Activated gamma-delta T cell treated with anti-CD3 and anti-CD28 coated beads, Interleukin-2, amount 50 U/mL, for 16 hours (primary cell): Measurements from ENCODE around the gene GATA6.

Experiments used
- DNase-seq: peaks from one replicate; pipeline ENCODE4 v3.0.0-alpha.2; 2020; ENCODE audit warnings: low read depth

The GATA6 gene

DNA sequence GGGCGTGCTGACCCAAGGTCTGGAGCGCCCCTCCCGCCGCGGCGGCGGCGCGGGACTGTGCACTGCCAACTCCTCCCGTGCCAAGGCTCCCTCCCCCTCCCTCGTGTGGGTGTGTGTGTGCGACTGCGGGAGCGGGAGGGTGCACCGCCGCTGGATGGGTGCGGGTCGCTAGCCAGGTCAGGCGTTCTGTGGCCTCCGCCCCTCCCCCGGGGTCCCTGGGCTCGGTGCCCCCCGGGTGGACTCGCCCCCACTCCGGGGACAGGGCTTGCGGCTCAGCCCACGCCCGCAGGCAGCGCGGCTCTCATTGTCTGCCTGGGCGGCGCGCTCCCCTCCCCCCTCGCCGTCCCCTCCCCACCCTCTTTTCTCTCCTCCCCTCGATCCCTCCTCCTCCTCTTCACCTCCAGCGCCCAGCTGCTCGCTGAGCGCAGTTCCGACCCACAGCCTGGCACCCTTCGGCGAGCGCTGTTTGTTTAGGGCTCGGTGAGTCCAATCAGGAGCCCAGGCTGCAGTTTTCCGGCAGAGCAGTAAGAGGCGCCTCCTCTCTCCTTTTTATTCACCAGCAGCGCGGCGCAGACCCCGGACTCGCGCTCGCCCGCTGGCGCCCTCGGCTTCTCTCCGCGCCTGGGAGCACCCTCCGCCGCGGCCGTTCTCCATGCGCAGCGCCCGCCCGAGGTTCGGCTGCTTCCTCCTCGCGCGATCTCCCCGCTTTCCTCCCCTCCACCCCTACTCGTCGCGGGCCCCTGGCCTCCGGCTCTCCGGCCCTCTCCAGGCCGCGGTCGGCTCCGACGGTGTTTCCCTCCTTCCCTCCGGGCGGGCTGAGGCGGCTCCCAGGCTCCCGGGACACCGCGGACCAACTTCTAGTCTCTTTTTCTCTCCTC is at the start of gene GATA6:
Gene GATA6 (plus strand): TSS at position 579 of the 878 bp plus-strand sequence. CDS start 1,556 bp downstream, outside the sequence.
- DNase-seq: peak; percentile 38

DNA sequence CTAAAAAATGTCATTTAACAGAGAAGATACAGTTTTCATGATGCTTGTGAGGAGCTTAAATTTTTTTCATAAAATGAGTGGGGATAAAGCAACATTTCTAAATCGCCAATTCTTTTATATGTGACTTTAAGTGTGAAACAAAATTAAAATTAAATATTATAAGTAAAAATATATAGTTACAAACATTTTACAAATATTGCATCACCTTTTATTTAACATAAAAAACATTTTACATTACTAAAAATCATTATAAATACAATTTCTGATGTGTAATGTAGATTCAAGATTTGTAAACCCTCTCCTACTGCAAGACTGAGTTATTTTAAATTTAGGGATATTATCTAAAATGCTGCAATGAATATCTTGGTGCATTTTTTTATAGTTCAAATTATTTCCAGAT is 44.4 kb upstream of the GATA6 start:
- no peak for DNase-seq

DNA sequence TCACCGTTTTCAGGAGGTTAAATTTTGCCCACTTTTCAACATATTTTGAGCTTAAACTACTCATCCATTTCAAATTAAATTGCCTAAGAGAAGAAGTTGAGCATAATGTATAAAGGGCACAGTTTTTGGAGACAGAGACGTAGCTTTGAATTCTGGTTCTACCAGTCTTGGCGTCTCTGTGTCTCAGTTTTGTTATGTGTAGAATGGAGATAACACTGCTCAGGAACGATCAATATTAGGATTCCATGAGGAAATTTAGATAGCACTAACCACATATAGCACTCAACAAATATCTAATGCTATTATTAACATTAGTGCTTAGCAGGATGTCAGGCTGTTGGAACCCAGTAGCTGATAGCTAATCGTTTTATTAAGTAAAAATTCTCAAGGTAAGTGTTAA is 40.4 kb upstream of the GATA6 start:
- no peak for DNase-seq

DNA sequence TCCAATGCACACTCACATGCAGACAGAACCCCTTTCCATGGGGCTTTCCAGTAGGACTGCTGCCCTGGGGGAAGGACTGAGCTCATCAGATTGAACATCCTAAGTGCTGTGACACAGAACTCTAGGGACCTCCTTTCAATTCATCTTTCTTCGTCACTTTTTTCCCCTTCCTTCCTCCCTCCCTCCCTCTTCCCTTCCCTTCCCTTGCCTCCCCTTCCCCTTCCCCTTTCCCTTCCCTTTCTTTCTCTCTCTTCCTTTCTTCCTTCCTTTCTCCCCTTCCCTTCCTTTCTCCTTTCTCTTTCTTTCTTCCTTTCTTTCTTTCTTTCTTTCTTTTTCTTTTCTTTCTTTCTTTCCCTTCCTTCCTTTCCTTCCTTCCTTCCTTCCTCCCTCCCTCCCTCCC is 39.6 kb upstream of the GATA6 start:
- DNase-seq: no peak

DNA sequence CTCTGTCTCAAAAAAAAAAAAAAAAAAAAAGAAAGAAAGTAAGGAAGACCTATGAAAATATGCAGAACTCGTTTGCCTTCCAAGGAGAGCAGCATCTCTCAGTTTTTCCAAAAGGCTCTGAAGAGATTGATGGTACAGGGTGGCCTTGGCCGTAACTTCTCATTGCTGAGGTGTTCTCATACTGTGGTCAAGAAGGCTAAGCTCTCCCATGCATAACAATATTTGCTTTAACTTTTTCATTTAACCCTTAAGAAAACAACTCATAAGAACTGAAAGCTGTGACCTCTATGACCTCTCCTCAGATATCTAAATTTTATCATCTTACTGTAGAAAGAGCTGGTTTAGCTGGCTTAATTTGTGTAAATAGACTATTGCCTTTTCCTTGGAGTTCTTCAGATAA is 37.1 kb upstream of the GATA6 start:
- no peak for DNase-seq

DNA sequence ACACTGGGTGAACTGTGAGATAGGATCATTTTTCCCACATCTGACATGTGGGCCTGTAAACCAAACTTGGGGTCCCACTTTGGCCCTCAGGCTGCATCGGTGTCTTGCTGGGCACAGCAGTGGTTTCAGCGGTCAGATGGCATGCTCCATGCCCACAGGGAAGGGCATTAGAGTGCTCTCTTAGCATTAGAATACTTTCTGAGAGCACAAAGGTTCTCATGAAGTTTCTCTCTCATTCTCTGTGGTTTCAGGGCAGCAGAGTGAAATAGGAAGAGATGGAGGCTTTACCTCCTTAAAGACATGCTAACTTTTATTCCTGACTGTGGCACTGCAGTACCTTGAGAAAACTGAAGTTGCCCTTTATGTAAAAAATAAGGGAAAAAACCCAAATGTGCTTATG is 36.6 kb upstream of the GATA6 start:
- DNase-seq: no peak

DNA sequence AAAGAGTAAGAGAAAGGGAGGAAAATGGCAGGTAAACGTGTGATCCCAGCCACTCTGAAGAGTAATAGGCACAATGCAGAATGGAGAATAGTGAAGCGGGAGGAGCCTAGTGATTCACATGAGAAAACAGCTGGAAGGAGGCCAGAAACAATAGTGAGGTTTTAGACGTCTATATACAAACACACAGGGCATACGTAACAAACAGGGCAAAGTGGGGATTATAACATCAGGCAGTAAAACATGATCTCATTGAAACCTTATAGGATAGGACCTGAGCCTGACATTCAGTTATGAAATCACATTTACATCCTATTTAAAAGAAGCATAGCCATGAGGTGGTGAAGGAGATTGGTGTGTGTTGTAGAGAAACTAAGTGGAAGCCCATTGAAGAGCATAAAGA is 33.0 kb upstream of the GATA6 start:
- DNase-seq: no peak

DNA sequence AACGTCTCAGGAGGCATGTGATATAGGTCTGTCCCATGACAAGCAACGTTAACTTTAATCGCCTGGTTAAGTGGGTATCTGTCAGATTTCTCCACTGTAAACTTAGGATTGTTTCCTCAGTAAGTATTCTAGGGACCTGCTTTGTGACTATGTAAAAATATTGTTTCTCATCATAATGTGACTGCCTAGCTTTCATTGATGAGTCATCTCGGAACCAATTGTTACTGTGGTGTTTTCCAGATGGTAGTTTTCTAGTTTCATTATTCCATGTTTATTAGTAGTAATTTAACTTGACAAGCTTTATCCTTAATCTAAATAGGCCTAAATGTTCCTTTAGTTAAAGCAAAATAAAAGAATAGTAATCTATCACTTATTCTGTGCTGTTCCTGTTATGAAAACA is 28.2 kb upstream of the GATA6 start:
- DNase-seq: no peak

DNA sequence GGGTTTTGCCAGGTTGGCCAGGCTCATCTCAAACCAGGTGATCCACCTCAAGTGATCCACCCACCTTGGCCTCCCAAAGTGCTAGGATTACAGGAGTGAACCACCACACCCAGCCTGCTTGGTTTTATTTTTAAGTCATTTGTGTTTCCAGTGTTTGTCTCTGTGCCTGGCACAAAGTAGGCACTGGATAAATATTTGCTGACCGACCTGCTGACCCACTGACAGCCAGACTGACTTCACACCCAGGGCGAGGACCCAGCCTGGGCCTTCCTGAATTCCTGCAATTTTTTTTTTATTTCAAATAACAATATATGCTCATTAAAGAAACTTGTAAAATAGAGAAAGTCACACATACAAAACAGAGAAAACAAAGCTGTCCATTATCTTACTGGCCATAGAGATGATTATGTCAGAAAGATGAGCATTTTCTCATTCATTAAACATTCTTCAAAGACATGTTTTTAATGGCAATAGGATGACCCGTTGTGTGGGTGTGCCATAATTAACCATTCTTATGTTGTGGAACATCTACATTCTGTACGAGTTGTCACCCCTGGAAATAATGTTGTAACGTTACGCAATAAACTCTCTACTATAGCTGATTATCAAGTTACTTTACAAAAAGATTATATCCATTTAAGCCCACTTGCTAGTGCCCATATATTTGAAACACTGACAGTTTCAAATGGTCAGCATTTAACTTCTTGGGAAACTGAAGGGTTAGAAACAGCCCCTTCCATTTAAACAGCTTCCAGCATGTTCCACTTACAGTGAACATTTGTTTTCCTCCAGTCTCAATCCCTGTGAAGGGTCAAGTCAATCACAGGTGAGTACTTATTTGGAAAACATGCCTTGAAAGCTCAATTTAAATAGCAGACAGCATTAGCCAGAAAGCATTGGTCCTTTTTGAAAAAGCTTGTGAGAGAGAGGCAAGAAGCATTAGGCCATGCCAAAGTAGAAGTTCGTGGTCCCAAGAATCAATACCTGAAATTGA is 25.7 kb upstream of the GATA6 start:
- no peak for DNase-seq

DNA sequence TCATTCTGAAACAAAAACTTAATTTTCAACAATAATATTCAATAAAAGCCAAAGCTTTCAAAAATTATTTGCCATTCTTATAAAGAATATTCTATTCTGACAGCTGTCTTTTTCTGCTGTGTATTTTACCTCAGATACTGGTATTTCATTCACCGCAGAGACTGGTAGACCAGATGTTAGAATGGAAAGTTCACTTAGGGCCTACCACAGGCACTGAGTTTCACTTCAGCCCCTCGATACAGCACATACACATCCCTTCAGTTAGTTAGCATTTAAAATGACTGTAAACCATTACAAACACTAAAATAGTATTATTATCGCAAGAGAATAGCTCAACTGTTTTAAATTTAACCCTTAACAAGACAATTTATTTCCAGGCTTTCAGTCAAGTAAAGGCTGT is 24.2 kb upstream of the GATA6 start:
- DNase-seq: no peak

DNA sequence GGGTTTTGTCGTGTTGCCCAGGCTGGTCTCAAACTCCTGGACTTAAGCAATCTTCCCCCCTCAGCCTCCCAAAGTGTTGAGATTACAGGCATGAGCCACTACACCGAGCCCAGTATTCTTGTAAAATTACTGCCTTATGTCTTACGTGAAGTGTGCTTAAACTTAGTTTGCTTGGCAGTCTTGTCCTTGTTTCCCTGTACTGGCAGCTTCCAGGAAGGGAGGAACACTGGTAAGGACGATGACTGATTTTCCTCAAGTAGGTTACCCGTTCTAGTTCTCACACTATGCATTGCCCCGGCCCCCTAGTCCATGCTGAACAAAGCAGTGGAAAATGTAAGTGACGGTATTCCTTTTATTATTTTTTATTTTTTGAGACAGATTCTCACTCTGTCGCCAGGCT is 19.7 kb upstream of the GATA6 start:
- DNase-seq: no peak

DNA sequence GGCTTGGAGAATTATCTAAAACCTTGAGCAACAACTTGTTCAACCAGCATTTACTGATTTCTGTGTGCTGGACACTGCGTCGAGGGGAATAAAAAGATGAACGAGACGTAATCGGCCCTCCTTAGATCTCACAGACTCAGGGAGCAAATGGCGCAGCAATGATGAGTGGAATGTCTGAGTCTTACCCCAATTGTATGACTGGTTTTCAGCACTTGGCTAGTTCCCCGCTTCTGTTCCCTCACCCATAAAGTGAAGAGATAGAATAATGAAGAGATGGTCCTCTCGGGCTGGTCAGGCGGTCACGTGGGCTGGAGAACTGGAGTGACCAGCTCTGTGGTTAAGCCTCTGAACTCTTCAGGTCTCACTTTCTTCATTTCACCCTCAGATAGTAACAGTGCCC is 17.3 kb upstream of the GATA6 start:
- DNase-seq: no peak

DNA sequence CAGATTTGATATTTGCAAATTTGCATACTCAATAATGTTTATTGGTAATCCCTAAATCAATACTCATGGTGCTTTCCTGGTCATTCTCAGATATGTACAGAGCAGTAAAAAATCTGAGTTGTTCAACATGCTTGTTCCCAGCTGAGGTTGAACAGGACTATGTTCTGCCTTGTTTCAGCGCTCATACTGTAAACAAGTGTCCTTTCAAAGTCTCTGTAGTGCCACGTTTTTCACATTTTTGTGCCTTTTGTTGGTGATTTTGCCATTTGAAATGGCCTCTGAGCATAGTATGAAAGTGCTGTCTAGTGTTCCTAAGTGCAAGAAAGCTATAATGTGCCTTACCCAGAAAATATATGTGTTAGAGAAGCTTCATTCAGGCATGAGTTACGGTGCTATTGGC is 16.0 kb upstream of the GATA6 start:
- no peak for DNase-seq

DNA sequence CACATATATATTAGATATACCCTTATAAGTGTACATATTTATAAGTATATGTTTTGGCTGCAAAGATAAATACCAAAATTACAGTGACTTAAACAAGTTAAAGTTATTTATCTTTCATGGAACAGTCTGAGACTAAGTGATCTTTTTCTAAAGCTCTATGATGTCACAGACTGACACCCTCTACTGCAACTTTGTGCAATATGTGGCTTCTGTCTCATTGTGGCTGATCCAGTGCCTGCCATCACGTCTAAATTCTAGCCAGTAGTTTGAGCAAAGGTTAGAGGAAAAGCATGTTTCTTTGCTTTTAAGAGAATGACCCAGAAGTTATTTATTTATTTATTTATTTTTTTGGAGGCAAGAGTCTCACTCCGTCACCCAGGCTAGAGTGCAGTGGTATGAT is 13.8 kb upstream of the GATA6 start:
- no peak for DNase-seq

DNA sequence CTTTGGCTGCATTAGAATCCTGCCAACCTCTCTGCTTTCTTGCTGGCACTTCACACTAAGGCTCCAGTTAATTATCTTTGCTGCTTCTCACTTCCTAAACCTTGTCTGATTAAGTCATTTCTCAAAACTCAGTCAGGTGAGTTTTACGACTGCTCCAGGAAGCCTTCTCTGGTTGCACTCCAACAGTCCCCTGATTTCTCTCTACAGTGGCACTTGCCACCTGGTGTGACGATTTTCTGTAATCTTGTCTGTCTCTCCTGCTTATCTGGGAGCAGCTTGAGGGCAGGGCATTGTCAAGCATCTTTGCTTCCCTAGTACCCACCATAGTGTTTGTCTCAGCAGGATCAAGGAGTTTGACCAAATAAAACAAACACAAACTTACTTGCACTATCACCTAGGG is 10.4 kb upstream of the GATA6 start:
- DNase-seq: no peak

DNA sequence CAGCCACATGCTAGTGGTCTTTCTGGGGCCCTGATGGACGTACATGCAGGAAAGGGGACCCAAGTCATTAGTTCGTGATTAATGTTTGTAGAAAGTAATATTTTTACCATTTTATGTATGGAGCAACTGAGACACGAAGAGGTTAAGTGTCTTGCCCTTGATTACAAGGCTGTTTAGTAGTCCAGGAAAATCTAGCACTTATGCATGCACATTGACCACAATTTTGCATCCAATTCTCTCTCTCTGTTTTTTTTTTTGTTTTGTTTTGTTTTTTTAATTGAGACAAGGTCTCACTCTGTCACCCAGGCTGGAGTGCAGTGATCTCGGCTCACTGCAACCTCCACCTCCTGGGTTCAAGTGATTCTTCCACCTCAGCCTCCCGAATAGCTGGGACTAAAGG is 8.3 kb upstream of the GATA6 start:
- DNase-seq: no peak

DNA sequence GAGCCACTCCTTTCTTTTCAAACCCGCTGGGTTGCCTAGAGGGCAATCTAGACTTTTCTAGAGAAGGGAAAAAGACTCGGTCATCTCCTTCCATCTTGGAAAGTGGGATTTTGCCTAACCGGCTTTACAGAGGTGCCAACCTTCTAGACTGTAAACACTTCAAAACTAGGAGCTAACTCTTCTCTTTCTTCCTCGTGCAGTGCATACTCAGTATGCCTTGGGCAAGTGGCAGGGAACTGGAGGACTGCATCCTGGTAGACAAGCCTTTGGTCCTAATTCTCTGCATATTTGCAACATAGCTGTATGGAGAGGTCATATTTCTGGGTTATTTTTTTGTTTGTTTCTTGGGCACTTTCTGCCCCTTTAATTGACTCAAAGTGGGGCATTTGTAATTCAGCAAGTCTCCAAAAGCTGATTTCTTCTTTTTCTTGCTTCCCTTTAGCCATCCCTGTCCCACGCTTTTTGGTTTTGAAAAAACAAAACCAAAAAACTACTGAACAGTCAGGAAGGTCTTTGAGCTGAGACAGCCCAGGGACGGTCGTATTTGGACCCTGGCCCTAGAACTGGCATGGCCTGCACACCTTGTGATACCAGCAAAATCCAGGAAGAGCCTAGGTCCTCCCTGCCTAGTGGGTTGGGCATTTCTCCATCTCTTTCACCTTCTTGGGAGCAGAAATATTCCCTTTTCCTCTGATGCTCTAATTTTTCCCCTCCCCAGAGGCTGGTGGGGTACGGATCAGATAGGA is 5.8 kb upstream of the GATA6 start:
- no peak for DNase-seq

DNA sequence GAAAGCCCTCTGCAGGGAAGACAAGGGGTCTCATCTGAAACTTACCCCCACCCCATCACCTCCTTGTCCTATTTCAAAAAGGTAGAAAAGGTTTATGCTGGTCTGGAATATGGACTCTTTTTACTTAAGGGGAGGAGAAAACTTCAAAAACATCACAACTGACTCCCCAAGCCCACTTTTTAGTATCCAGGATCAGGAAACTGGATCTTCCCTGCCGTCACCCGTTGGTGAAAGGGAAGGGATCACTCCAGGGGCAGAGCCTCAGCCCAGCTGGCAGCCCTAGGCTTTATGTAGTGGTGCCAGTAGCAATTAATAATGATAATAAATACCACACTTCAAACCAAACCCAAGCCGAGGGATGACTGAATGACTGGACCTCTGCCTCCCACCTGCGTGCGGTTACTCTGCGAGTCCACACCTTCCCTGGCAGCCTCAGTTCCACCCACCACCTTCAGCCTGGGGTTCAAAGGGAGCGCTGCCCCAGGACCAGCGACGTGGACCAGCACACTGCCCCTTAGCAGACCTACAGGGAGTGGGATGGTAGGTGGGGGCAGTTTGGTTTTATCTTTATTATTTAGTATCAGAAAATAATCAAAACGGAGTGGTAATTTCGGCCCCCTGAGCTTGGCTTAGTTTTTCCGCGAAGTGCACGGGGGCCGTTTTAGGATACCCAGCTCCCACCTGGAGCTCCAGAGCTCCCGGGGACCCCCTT is 4.9 kb upstream of the GATA6 start:
- no peak for DNase-seq

DNA sequence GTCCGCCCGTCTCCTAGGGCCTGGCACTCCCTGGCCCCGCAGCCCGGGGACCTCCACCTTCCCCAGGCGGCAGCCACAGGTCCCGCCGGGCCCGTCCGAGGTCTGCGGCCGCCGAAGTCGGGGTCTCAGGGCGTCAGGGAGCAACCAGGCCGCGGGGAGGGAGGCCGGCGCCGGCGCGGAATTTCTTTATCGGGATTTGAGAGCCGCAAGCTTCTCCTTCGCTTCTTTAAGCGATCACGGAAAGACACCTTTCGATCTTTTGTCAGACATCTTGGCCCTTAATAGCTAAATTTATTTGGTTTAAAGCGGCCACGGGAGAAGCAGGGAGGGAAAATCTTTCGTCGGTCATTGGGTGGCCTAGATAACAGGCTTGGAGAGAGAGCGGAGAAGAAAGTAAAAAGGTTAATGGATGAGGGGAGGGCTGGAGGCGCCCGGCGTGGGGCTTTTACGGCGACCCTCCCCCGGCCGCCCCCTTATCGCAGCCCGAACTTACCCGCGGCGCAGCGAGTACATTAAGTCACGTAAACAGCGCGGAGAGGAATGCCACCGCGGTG is 4.3 kb upstream of the GATA6 start:
- no peak for DNase-seq

DNA sequence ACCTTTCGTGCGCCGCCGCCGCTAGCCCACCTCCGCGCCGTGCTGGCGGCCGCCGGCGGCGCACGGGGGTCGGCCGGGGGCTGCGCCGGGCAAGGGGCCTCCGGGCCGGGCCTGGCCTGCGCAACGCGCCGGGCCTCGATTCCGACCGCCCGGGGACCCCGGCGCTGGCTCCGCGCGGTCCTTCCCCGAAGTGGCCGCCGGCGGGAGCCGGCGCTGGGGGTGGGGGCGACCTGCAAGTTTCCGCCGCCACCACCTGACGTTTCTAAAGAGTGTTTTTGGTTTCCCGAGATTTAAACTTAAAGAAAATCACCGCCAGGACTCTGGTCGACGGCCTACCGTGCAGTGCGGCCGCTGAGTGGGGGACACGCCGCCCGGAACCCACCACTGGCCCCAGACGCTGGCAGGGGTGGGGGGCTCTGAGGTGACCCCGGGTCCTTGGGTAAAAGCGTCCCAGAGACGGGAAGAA is 3.8 kb upstream of the GATA6 start:
- no peak for DNase-seq
